ENCODE data around the gene BICDL2.
A peak's percentile ranks its signal among the peaks of the same experiment; 100 is the strongest.

Gene BICDL2

GRCh38 chr16:3030222-3031212 lies 6.2 kb downstream of the BICDL2 start:
- Histone ChIP-seq H3K4me3 (ENCODE audit: low read depth, low read length) (no peak overlapping the region), H4K91ac (ENCODE audit: low read depth, low read length) (no peak overlapping the region), H4K8ac (ENCODE audit: low read depth, low read length) (no peak overlapping the region), H3K4me2 (ENCODE audit: low read length) (no peak overlapping the region), H3K9me3 (ENCODE audit: insufficient read depth, low read depth, low read length) (no peaks in the 10 kb centered on the region), H3K4ac (ENCODE audit: low read depth, low read length) (no peak overlapping the region), H3K23ac (ENCODE audit: low read length) (no peak overlapping the region), H3K27ac (ENCODE audit: low read depth, low read length) (no peak overlapping the region), H3K4me1 (ENCODE audit: control insufficient read depth in 1 of 2, insufficient read depth in 2 of 2, low read length in 2 of 2) (peaks cover 7% of the 10 kb centered on the region in 2 experiments), H3K36me3 (ENCODE audit: control insufficient read depth in 1 of 2, insufficient read depth in 2 of 2, low read length in 2 of 2) (peaks cover 20% of the 10 kb centered on the region in 2 experiments), H3K79me1 (ENCODE audit: low read length) (no peaks in the 10 kb centered on the region), H2BK12ac (ENCODE audit: low read length) (no peak overlapping the region), H3K79me2 (ENCODE audit: control insufficient read depth, insufficient read depth, low read length, poor library complexity) (no peaks in the 10 kb centered on the region), H2BK120ac (ENCODE audit: insufficient read depth, low read length, poor library complexity) (no peak overlapping the region), H2AFZ (ENCODE audit: insufficient read depth, low read length, poor library complexity) (no peak overlapping the region), H3K9ac (ENCODE audit: low read length) (no peak overlapping the region), H4K12ac (ENCODE audit: low read depth, low read length) (no peak overlapping the region), H3K14ac (ENCODE audit: low read length) (no peak overlapping the region), H3K18ac (ENCODE audit: low read length) (no peak overlapping the region), H2AK5ac (ENCODE audit: low read length) (no peak overlapping the region), H2BK5ac (ENCODE audit: low read depth, low read length, poor library complexity) (no peak overlapping the region), H3K27me3 (ENCODE audit: insufficient read depth, low read length) (no peaks in the 10 kb centered on the region)
- DNase-seq = no peak
- no CpG with 5 or more reads among the region's 33 CpGs for WGBS (ENCODE audit: extremely low coverage, insufficient coverage, insufficient read length)

- Histone ChIP-seq H3K18ac (ENCODE audit: low read length) (no peak overlapping the region), H3K4ac (ENCODE audit: low read depth, low read length) (no peak overlapping the region), H3K79me2 (ENCODE audit: control insufficient read depth, insufficient read depth, low read length, poor library complexity) (no peaks in the 10 kb centered on the region), H4K12ac (ENCODE audit: low read depth, low read length) (no peak overlapping the region), H3K4me3 (ENCODE audit: low read depth, low read length) (no peak overlapping the region), H4K8ac (ENCODE audit: low read depth, low read length) (no peak overlapping the region), H3K27ac (ENCODE audit: low read depth, low read length) (no peak overlapping the region), H2BK120ac (ENCODE audit: insufficient read depth, low read length, poor library complexity) (no peak overlapping the region), H3K36me3 (ENCODE audit: control insufficient read depth in 1 of 2, insufficient read depth in 2 of 2, low read length in 2 of 2) (peaks cover 20 to 22% of the 10 kb centered on the region in 2 experiments), H3K9me3 (ENCODE audit: insufficient read depth, low read depth, low read length) (no peaks in the 10 kb centered on the region), H3K9ac (ENCODE audit: low read length) (no peak overlapping the region), H3K23ac (ENCODE audit: low read length) (no peak overlapping the region), H2AK5ac (ENCODE audit: low read length) (no peak overlapping the region), H2AFZ (ENCODE audit: insufficient read depth, low read length, poor library complexity) (no peak overlapping the region), H3K27me3 (ENCODE audit: insufficient read depth, low read length) (no peaks in the 10 kb centered on the region), H3K4me1 (ENCODE audit: control insufficient read depth in 1 of 2, insufficient read depth in 2 of 2, low read length in 2 of 2) (peaks cover 7% of the 10 kb centered on the region in 2 experiments), H4K91ac (ENCODE audit: low read depth, low read length) (no peak overlapping the region), H3K4me2 (ENCODE audit: low read length) (no peak overlapping the region), H2BK5ac (ENCODE audit: low read depth, low read length, poor library complexity) (no peak overlapping the region), H2BK12ac (ENCODE audit: low read length) (no peak overlapping the region), H3K14ac (ENCODE audit: low read length) (no peak overlapping the region), H3K79me1 (ENCODE audit: low read length) (no peaks in the 10 kb centered on the region)
- peak in 1 of 2 donors; percentile 51 for DNase-seq
- no CpG with 5 or more reads among the region's 59 CpGs for WGBS (ENCODE audit: extremely low coverage, insufficient coverage, insufficient read length)
Measured at GRCh38 chr16:3029491-3030221, 7.1 kb downstream of the BICDL2 start.

- Histone ChIP-seq H3K9ac (ENCODE audit: low read length) (no peak overlapping the region), H3K79me1 (ENCODE audit: low read length) (peaks cover 2% of the 10 kb centered on the region), H3K14ac (ENCODE audit: low read length) (no peak overlapping the region), H3K4me2 (ENCODE audit: low read length) (no peak overlapping the region), H3K27ac (ENCODE audit: low read depth, low read length) (no peak overlapping the region), H3K4me1 (ENCODE audit: control insufficient read depth in 1 of 2, insufficient read depth in 2 of 2, low read length in 2 of 2) (peaks cover 7% of the 10 kb centered on the region in 2 experiments), H3K4me3 (ENCODE audit: low read depth, low read length) (no peak overlapping the region), H2AFZ (ENCODE audit: insufficient read depth, low read length, poor library complexity) (no peak overlapping the region), H3K18ac (ENCODE audit: low read length) (no peak overlapping the region), H2BK12ac (ENCODE audit: low read length) (no peak overlapping the region), H2BK5ac (ENCODE audit: low read depth, low read length, poor library complexity) (no peak overlapping the region), H3K79me2 (ENCODE audit: control insufficient read depth, insufficient read depth, low read length, poor library complexity) (peaks cover 2% of the 10 kb centered on the region), H2BK120ac (ENCODE audit: insufficient read depth, low read length, poor library complexity) (no peak overlapping the region), H3K27me3 (ENCODE audit: insufficient read depth, low read length) (no peaks in the 10 kb centered on the region), H3K36me3 (ENCODE audit: control insufficient read depth in 1 of 2, insufficient read depth in 2 of 2, low read length in 2 of 2) (peaks cover 20 to 22% of the 10 kb centered on the region in 2 experiments), H4K12ac (ENCODE audit: low read depth, low read length) (no peak overlapping the region), H4K91ac (ENCODE audit: low read depth, low read length) (no peak overlapping the region), H4K8ac (ENCODE audit: low read depth, low read length) (no peak overlapping the region), H3K23ac (ENCODE audit: low read length) (no peak overlapping the region), H3K4ac (ENCODE audit: low read depth, low read length) (no peak overlapping the region), H2AK5ac (ENCODE audit: low read length) (no peak overlapping the region), H3K9me3 (ENCODE audit: insufficient read depth, low read depth, low read length) (no peaks in the 10 kb centered on the region)
- DNase-seq = no peak
- no CpG with 5 or more reads among the region's 15 CpGs for WGBS (ENCODE audit: extremely low coverage, insufficient coverage, insufficient read length)
Measured at GRCh38 chr16:3028716-3029319, 7.9 kb downstream of the BICDL2 start.

- Histone ChIP-seq H3K79me2 (ENCODE audit: control insufficient read depth, insufficient read depth, low read length, poor library complexity) (peaks cover 6% of the 10 kb centered on the region), H2AFZ (ENCODE audit: insufficient read depth, low read length, poor library complexity) (no peak overlapping the region), H3K18ac (ENCODE audit: low read length) (no peak overlapping the region), H3K23ac (ENCODE audit: low read length) (no peak overlapping the region), H4K91ac (ENCODE audit: low read depth, low read length) (no peak overlapping the region), H2BK120ac (ENCODE audit: insufficient read depth, low read length, poor library complexity) (no peak overlapping the region), H3K4me3 (ENCODE audit: low read depth, low read length) (no peak overlapping the region), H3K14ac (ENCODE audit: low read length) (peak overlapping the region; percentile 9), H3K4me1 (ENCODE audit: control insufficient read depth in 1 of 2, insufficient read depth in 2 of 2, low read length in 2 of 2) (peaks cover 9 to 12% of the 10 kb centered on the region in 2 experiments), H3K27me3 (ENCODE audit: insufficient read depth, low read length) (no peaks in the 10 kb centered on the region), H3K36me3 (ENCODE audit: control insufficient read depth in 1 of 2, insufficient read depth in 2 of 2, low read length in 2 of 2) (peaks cover 20 to 22% of the 10 kb centered on the region in 2 experiments), H3K27ac (ENCODE audit: low read depth, low read length) (no peak overlapping the region), H3K4me2 (ENCODE audit: low read length) (peak overlapping the region; percentile 66), H3K79me1 (ENCODE audit: low read length) (peaks cover 8% of the 10 kb centered on the region), H2AK5ac (ENCODE audit: low read length) (no peak overlapping the region), H2BK5ac (ENCODE audit: low read depth, low read length, poor library complexity) (no peak overlapping the region), H4K12ac (ENCODE audit: low read depth, low read length) (no peak overlapping the region), H4K8ac (ENCODE audit: low read depth, low read length) (no peak overlapping the region), H2BK12ac (ENCODE audit: low read length) (no peak overlapping the region), H3K4ac (ENCODE audit: low read depth, low read length) (no peak overlapping the region), H3K9ac (ENCODE audit: low read length) (no peak overlapping the region), H3K9me3 (ENCODE audit: insufficient read depth, low read depth, low read length) (no peaks in the 10 kb centered on the region)
- DNase-seq = peak; percentile 83 to 97
- no CpG with 5 or more reads among the region's 58 CpGs for WGBS (ENCODE audit: extremely low coverage, insufficient coverage, insufficient read length)
Measured at GRCh38 chr16:3027983-3028715, 8.6 kb downstream of the BICDL2 start.

Measured in trophoblast cell (in vitro differentiated cells and primary cell).